Activated CD8-positive, alpha-beta memory T cell treated with anti-CD3 and anti-CD28 coated beads, Interleukin-2, amount 50 U/mL, for 1 hour (primary cell): ENCODE results near the gene CHN2.

Experiments
- DNase-seq: peaks from one replicate; pipeline ENCODE4 v3.0.0-alpha.2; 2020; ENCODE audit errors: extremely low read depth

The CHN2 gene

DNA sequence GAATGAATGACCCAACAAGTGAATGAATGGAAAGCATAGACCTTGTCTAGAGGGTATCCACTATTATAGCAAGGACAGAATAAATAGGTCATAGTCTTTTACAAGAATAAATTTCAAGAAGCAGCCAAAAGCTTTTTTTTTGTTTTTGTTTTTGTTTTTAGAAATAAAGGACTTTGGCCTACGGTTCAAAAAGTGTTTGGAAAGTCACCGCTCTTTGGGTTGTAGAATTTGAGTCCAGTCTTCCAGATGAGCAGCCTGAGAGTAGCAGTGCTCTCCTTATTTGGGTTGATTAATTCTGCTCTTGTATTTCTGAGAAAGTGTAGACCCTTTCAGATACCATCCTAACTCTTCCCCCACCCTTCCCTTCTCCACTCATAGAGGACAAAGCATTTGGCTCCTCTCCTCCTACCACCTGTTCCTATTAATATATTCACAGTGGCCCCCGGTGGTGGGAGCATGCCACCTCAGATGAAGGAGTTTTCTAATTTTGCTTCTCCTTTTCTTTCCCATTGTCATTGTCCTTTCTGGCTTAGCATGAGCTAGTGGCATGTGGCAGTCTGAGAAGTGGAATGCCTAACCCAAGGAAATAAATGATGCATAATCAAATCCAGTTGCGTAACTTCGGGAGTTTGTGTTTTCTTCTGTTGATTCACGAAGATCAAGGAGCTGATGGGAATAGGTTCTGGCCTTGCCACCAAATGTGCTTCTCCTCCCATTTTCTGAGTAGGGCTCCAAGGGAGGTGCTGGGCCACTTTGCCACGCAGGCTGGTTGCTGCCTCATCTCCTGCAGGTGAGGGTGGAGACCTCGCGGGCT lies 114.7 kb downstream of the CHN2 start:
- no peak for DNase-seq

DNA sequence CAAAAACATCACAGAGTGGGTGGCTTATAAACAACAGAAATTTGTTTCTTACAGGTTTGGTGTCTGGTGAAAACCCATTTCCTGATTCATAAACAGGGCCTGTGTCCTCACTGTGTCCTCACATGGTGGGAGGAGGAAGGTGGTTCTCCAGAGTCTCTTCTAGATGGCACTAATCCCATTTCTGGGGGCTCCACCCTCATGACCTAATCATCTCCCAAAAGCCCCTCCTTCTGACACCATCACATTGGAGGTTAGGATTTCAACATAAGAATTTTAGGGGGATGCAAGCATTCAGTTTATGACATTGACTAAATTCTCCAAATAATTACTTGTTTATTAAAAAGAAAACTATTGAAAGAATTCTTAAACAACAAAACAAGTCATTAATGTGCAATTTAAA lies 116.0 kb downstream of the CHN2 start:
- DNase-seq: no peak

DNA sequence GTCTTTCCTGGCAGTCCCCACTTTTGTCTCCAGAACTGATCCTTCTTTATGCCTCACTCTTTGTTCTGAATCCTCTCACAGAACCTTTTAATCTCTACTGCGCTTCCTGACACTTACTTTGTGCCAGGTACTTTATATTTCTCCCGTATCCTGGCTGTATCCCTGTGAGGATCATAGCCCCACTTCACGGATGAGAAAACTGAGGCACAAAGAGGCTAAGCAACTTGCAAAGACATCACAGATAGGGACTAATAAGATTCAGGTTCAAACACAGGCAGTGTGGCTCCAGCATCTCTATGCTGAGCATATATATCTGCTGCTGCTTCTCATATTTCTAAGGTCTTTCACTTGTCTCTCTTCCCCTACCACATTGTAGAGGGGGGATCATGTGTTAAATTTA lies 116.7 kb downstream of the CHN2 start:
- no peak for DNase-seq

DNA sequence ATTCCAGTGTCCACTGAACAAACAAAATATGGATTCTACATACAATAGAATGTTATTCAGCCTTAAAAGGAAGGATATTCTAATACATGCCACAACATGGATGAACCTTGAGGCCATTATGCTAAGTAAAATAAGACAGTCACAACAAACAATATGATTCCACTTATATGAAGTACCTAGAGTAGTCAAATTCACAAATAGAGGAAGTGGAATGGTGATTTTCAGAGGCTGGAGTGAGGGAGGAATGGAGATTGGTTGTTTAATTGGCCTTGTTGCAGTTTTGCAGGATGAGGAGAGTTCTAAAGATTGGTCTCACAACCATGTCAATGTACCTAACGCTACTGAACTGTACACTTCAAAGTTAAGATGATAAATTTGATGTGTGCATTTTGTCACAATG lies 119.6 kb downstream of the CHN2 start:
- DNase-seq: no peak

DNA sequence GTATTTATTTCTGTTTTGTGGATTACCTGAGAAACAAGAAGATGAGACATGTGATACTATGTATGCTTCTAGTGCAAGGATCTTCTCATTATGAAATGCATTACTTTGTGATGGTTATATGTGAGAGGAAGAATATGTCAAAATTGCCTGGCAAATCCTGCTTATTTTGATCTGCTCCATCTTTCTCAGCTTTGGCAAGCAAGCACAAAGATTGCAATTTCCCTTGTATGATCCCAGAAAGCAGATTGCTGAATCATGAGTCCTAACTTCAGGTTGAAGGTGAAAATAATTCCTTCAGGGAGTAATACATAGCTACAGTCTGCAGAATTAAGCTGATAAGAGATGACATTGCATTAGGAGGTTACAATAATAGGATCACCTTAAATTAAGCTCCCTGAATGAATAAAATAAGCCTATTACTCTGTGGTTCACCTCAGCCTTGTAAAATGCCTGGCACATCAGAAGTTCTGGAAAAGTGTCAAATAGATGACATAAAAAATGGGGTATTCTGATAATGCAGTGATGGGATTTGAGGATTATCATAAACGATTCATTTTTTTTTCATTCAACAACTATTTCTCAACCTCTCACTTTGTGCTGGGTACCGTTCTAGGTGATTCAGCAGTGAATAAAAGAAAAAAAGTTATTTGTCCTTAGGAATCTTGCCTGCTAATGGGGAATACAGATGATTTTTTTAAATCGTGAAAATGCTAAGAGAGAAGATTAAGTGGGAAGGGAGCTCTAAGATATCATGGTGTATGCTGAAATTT lies 120.7 kb downstream of the CHN2 start:
- DNase-seq: no peak

DNA sequence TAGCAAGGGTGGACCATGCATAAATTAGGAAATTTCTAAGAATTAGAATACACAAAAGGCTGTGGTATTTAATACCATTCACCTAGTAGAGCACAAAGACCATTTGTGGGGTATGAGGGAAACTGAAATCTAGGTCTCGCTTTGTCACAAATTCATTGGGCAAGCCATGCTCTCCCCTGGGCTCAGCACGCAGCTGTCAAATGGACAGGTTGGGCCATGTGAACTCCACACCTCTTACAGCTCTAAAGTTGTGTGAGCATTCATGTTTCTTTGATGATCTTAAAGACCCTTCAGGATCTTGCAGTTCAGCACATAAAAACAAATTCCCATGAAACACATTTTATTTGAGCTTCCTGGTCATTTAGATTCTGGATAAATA lies 121.3 kb downstream of the CHN2 start:
- no peak for DNase-seq

DNA sequence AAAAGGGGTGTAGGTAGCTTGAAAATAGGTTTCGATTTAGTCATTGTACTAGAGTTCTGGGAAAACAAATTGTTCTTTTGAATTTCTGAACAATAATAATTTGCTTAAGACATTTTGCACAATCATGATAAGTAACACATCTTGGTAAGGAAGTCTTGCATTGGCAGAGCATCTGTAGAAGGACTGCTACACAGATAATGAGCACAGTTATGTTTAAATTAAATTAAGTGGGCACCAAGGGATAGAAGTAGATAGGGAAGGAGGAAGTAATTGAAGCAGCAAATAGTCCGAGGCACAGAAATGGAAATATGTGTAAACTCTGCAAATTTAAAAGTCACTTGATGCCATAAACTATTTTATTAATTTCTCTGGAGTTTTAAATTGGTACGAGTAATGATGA lies 122.4 kb downstream of the CHN2 start:
- DNase-seq: no peak

DNA sequence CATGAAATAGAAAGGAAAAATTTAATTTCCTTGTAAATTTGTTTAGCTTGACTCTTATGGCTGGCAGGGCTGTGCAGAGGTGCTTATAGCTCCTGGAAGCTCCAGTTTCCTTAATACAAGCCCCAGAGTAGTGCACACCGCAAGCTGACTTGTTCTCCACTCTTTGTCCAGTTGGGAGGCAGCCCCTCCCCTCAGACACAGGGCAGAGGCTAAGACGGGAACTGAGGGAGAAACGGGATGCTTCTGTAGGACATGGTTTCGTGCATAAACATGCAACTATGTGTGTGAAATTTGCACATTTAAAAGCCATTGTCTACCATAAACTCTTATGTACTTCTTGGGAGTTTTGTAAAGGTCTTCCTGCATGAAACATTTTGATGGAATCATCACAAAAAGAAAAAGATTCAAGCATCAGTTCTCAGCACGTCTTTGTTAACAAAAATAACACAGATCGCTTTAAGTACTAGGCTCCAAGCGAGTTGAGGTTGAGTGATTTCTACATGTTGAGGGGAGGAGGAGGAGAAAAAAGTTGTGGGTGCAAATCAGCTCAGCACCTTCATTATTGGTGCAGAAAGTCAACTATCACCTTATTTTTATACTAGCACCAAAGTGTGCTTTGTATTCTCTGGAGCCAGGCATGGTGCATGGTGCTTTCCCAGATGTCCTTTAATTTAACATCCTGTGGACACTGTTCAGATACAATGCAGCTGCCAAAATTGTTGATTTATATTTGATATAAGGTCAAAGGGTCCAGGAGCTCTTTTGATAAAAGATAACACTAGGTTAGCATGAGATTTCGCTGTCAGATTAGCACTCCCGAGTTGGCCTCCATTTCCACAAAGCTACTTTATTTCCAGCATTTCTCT lies 124.5 kb downstream of the CHN2 start:
- no peak for DNase-seq

DNA sequence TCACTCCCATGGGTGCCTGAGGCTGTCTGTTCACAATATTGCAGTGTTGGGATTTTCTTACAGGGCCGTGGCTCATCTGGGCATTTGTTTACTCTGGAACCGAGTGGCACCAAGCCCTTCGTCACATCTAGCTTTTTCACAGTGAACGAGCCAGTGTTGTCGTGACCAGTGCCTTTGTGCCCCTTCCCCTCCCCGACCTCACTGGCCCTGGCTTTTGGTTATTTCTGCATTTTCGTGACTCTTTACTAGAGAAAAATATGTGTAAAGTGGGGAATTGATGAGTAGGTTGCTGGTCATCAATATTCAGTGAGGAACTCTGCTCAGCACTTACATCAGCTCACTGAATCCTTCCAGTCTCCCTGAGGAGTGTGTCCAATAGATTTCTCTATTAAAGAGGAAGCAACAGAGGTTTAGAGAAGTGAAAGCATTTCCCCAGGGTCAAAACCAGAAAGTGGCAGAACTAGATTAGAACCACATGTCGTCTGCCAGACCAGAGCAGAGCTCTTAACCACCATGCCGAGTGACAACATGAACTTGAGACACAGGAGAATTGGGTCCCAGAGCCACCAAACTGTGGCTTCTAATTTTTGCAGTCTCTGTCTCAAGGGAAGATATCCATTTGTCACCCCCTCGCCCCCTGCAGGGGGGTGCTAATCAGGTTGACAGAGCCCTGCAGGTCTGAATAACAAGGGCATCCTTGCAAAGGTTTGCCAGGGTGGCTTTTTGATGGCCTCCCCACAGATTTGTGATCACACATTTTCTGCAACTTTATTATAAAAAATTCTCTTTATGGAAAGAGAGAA lies 125.3 kb downstream of the CHN2 start:
- no peak for DNase-seq

DNA sequence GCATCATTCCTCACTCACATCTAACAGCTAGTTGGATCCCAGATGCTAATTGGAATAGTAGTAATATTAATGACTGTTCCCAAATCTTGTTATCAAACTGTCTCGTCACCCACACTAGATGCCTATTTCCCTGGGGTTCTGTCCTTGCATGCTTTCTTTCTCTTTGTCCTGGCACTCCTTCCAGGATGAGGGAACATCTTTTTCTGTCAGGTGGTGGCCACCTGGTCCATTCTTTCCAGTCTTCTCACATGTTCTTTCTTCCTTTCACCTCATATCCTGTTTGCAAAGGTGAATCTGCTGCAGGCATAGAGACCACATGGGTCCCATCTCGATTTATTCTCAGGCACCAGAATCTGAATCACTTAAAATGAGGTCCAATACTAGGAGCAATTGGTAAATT lies 126.0 kb downstream of the CHN2 start:
- no peak for DNase-seq

DNA sequence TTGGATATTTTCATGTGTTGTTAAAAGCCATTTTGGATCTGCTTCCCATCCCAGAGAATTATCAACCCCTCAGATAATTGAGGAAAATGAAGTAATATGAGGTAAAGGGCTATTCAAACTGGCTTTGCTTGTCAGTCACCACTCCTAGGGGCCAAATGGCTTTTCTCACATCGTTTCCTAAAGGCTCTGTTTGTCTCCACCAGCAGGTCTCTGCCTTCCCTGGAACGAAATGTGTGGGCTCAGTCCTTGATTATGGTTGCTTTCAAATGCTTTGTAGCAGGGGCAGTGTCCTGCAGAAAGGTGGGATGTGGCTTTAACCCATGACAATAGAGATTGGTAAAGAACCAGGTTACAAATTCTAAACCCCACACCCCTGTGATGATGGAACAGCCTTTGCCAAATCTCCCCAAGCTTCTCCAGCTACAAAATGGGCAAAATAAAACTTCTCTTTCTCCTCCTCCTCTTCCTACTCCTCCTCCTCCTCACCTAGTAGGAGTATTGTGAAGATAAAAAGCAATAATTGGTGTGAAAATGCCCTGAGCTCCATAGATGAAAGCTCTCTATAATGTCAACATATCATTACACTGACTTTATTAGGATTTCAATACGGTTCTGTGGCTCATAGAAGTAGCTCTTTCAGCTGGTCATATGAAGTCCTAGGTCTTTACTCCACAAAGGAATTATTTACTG lies 127.6 kb downstream of the CHN2 start:
- DNase-seq: no peak

DNA sequence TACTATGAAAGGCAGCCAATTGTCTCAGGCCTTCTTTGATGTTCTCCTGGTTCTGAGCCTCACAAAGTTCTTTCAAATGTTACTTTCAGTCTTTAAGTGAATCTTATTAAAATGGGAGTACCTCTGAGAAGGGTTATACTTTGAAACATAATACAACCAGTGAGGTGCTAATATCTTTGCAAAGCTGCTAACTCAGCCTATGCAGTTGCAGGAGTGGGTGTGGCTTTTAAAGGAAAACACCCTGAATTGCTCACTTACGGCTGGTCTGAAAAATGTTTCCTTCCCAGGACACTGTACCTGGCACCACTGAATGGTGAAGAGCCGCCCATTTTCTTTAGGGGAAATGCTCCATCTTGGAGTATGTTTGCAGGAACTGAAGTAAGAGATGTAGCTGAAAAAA lies 130.9 kb downstream of the CHN2 start:
- no peak for DNase-seq

DNA sequence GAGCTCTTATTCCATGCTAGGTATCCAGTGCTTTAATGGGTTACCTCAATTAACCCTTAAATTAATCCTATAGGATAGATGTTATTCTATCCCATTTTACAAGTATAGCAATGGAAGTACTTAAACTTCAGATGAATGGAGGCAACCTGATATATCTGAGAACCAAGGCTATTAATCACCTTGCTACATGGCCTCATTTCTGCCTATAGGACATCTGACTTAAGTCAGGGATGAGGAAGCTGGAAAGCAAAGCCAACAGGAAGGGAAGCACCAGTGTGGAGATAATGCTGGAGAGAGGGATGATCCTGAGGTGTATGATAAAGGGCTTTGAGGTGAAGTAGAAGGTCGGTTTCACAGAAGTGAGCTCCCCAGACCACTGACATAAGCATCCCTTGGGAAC lies 132.3 kb downstream of the CHN2 start:
- DNase-seq: no peak

DNA sequence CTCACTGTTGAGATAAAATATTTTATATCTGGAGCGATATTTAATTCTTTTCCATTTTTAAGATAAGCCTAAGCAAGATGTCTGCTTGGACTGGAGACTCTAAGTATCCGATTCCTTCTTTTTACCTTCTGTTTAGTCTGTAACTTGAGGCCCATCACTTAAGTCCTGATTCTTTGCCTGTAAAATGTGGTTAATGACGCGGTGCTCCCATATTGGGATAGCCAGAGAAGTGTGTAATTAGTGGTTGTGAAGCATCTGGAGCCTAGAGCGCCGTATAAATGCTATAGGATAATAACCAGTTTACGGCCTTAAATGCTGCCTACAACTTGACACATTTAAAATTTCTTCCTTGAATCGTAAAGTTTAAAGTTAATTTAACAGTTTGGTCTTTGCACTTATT lies 132.9 kb downstream of the CHN2 start:
- no peak for DNase-seq

DNA sequence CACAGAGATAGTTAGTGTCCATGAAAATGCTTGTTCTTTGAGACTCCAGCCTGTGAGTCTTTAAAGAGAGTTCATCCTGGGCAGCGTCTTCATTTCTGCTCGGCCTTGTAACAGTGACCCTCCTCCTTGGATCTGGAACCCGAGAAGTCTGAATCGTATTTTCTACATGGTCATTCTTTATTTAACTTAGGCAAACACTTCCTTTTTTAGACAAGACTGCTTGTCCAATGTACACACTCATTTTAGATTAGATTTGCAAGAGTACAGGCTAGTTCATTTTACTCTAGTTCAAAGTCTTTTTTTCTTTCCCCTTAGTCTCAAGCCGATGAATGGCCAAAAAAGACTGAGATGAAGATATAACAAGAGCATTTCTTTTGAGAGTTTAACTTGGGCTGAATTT lies 133.5 kb downstream of the CHN2 start:
- DNase-seq: no peak

DNA sequence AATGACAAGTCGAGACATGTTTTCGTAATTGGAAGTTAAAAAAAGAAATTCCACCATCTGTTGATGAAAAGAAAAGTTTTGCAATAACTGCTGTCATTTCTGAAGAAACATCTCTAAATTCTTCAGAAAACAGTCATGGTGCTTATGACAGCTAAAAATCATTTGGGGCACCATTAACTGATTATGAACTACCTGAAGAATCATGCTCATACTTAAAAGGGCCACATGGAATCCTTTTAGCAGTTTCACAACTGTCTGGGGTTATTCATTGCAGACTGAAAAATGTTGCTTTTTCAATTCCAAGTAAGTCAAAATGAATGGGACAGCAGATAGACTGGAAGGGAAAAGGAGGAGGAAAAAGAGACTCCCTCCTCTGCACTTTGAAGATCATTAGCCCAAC lies 134.2 kb downstream of the CHN2 start:
- no peak for DNase-seq

DNA sequence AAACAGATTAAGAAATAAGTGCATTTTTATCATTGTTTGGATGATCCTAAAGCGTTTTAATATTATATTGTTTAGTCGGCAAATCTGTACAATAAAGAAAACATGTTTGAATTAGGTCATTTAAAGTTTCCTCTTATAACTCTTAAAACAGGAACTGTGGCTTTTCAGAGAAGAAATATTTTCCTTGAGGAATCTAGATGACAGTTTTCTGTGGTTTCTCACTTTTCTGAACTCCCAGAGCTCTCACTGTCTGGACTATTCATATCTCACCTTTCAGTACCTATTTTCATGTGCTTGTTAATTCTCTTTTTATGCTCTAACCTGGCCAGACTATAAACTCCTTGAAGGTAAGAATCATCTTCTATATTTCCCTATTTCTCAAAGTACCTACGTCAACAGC lies 135.1 kb downstream of the CHN2 start:
- no peak for DNase-seq

DNA sequence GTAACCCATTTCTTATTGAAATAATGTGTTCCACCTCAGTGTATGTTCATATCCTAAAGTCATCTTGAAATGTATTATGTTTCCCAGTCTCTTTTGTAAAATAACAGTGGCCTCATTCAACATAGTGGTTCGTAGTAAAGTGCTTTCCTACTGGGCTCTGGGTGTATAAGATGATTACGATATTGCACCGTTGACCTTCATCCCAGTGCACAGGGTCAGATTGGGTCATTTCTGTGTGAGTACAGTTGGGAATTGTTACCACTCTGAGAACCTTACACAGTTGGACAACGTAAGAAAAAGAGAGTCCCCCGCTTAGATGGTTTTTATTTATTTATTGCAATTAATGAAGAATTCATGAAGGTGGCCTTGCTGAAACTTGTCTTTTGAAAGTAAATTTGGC lies 135.6 kb downstream of the CHN2 start:
- DNase-seq: no peak

DNA sequence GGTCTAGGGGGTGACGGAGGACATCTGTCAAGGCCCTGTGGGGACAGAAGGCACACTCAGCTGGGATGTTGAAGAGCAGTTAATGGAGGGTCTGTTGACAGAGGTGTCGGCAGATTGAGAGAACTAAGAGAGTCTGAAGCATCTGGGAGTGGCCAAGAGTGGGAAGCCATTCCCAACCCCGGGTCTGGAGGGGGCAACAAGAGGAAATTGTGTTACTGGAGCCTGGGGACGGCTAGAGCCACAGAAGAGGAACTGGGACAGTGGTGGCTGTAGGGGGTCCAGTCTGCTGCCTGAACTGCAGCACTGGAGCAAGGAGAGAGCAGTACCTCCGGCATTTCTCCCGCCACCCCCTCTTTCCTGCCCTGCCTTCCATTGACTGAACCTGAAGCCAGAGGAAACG lies 136.6 kb downstream of the CHN2 start:
- no peak for DNase-seq

DNA sequence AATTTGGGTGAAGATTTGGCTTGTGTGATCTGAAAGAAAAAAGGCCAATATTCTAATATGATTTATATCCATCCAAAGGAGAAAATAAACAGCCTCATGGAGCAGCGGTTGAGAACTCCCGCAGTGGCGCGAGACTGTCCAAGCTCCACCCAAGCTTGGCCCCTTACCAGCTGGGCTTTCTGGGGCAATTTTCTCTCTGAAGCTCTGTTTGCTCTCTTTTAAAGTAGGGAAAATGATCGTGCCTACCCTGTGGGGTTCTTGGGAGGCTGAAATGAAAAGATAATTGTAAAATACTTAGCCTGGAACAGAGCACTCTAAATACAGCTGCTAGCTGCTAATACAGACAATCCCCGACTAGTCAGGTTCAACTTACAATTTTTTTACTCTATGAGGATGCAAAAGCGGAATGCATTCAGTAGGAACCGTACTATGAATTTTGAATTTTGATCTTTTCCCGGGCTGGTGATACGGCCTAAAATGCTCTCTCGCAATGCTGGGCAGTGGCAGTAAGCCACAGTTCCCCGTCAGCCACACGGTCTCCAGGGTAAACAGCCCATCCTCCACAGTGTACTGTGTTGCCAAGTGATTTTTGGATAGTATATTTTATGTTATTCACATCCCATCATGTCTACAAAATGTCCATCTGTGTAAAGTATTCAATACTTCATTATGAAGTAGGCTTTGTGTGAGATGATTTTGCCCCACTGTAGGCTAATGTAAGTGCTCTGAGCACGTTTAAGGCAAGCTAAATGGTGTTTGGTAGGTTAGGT lies 137.7 kb downstream of the CHN2 start:
- DNase-seq: no peak
